HepG2 (cell line): ENCODE data around the gene DSCAML1. TPM values are rescaled to one million over a fixed set of nuclear protein-coding genes. Genes with fewer than 3 reads are reported as not detected.

Experiments used
- ATAC-seq: fragments of 200-7000 bp; cut with Tn5 transposase; 3 replicates; pipeline ENCODE4 v1.9.1; 2020; ENCODE audit warnings: mild to moderate bottlenecking, moderate library complexity
- BruUV-seq: library from RNA; stranded (reverse); fragments of 400-500 nt; replicated peaks from 2 replicates; lab custom pipeline; 2021; lab: Mats Ljungman, UMichigan
- CTCF ChIA-PET: fragments of 300-600 bp; formaldehyde crosslinking; extraction: SDS; loops from one replicate; lab custom pipeline; 2021; ENCODE audit warnings: low total read pairs, inconsistent platforms, low intra/inter-chr PET ratio; lab: Yijun Ruan, JAX
- POLR2A ChIA-PET: fragments of 350-600 bp; sonication (Branson Sonifier 250); formaldehyde crosslinking; loops from one replicate; lab custom pipeline; 2020; ENCODE audit warnings: antibody characterized with exemption, inconsistent platforms; lab: Yijun Ruan, JAX
- DNase-seq: peaks from one replicate; pipeline ENCODE4 v3.0.0-alpha.2; 2015; ENCODE audit warnings: low spot score
- FAIRE-seq: peaks from 3 replicates; lab custom pipeline; 2011; peaks lifted over from hg19 to GRCh38; lab: Jason Lieb, UNC
- H2AFZ ChIP-seq: one replicate; pipeline ENCODE4 v1.6.1; 2011; ENCODE audit warnings: low read length, inconsistent platforms
- H3K27ac ChIP-seq: fragments of 300-600 bp; 3 replicates; pipeline ENCODE4 v1.8.0; 2011; ENCODE audit warnings: mixed run types, mild to moderate bottlenecking, mixed read lengths, low read length, inconsistent platforms; ENCODE audit not compliant: insufficient read depth; ENCODE audit errors: extremely low read length
- H3K27me3 ChIP-seq, 2 experiments: fragments of 200-600 bp in 1 of 2; 2 replicates in 1 of 2; 3 replicates in 1 of 2; pipeline versions ENCODE4 v1.6.0 to v1.8.0; 2011; ENCODE audit warnings: low read length in 2 of 2, mild to moderate bottlenecking in 2 of 2, moderate library complexity in 2 of 2, inconsistent platforms in 1 of 2; ENCODE audit not compliant: insufficient read depth in 2 of 2, control insufficient read depth in 1 of 2
- H3K36me3 ChIP-seq, 2 experiments: fragments of 200-600 bp in 1 of 2; replicated peaks in 1 of 2; 2 replicates in 1 of 2; 3 replicates in 1 of 2; pipeline versions ENCODE4 v1.5.1 to v1.8.0; 2011; ENCODE audit warnings: low read length in 2 of 2, inconsistent platforms in 1 of 2; ENCODE audit not compliant: insufficient read depth in 2 of 2, control insufficient read depth in 1 of 2
- H3K4me1 ChIP-seq: 2 replicates; pipeline ENCODE4 v1.5.1; 2012; ENCODE audit warnings: low read length, inconsistent platforms; ENCODE audit not compliant: insufficient read depth
- H3K4me2 ChIP-seq: 2 replicates; pipeline ENCODE4 v1.6.0; 2011; ENCODE audit warnings: low read depth, low read length, inconsistent platforms
- H3K4me3 ChIP-seq, 3 experiments: fragments of 200-600 bp in 1 of 3; sonication (generic), shearing (Covaris generic) in 1 of 3; replicated peaks in 1 of 3; 2 replicates each; pipeline ENCODE4 v1.5.1; 2011 to 2016; ENCODE audit warnings: low read length in 3 of 3, inconsistent platforms in 2 of 3, low read depth in 2 of 3, mild to moderate bottlenecking in 2 of 3, control low read depth in 1 of 3, mixed read lengths in 1 of 3; ENCODE audit not compliant: insufficient read depth in 1 of 3
- H3K79me2 ChIP-seq: one replicate; pipeline ENCODE4 v1.6.1; 2011; ENCODE audit warnings: low read length, inconsistent platforms; ENCODE audit not compliant: insufficient read depth
- H3K9ac ChIP-seq: 2 replicates; pipeline ENCODE4 v1.6.0; 2011; ENCODE audit warnings: mild to moderate bottlenecking, low read depth, low read length, inconsistent platforms; ENCODE audit not compliant: insufficient read depth
- H3K9me3 ChIP-seq: 2 replicates; pipeline ENCODE4 v1.5.1; 2012; ENCODE audit warnings: mild to moderate bottlenecking, low read length
- H4K20me1 ChIP-seq: 2 replicates; pipeline ENCODE4 v1.6.0; 2011; ENCODE audit warnings: inconsistent platforms, mild to moderate bottlenecking, low read length, moderate library complexity; ENCODE audit not compliant: insufficient read depth
- ELF3 ChIP-seq: IDR thresholded peaks from 2 replicates; pipeline ENCODE4 v1.6.1; 2016; ENCODE audit warnings: missing genetic modification reagents, missing compliant biosample characterization
- ERF ChIP-seq: IDR thresholded peaks from 2 replicates; pipeline ENCODE4 v1.6.1; 2018; ENCODE audit warnings: missing biosample characterization, missing genetic modification reagents
- FOXK2 ChIP-seq: fragments of 450-650 bp; IDR thresholded peaks from 2 replicates; pipeline ENCODE4 v1.6.1; 2016
- RBAK ChIP-seq: sonication (generic); formaldehyde crosslinking; IDR thresholded peaks from 2 replicates; pipeline ENCODE4 v1.5.1; 2020; ENCODE audit warnings: mild to moderate bottlenecking, missing genetic modification reagents
- TAF15 ChIP-seq: fragments of 200-400 bp; formaldehyde crosslinking; IDR thresholded peaks from one replicate; pipeline ENCODE4 v1.6.1; 2018; ENCODE audit warnings: mild to moderate bottlenecking, low read depth, low read length; ENCODE audit not compliant: poor library complexity, severe bottlenecking
- THYN1 ChIP-seq: sonication (generic); formaldehyde crosslinking; IDR thresholded peaks from 2 replicates; pipeline ENCODE4 v1.8.1; 2023; ENCODE audit warnings: low read depth, mild to moderate bottlenecking, moderate library complexity, missing genetic modification reagents, borderline replicate concordance
- ZNF20 ChIP-seq: sonication (generic); formaldehyde crosslinking; IDR thresholded peaks from 2 replicates; pipeline ENCODE4 v1.4.0; 2020; ENCODE audit warnings: mild to moderate bottlenecking, moderate library complexity, missing genetic modification reagents
- ZNF205 ChIP-seq: IDR thresholded peaks from 2 replicates; pipeline ENCODE4 v1.6.1; 2018; ENCODE audit warnings: missing biosample characterization, missing genetic modification reagents
- ZNF292 ChIP-seq: sonication (generic); formaldehyde crosslinking; IDR thresholded peaks from 2 replicates; pipeline ENCODE4 v1.8.1; 2022; ENCODE audit warnings: mild to moderate bottlenecking, low read depth, missing genetic modification reagents, borderline replicate concordance
- WGBS: methylation state at CpG from one replicate; pipeline ENCODE4 v1.1.6; 2017; ENCODE audit warnings: low lambda C conversion rate; 5-methylcytosine and 5-hydroxymethylcytosine counted together
- in situ Hi-C: cut with HindIII; loops from 2 replicates; pipeline ENCODE4 v1.10.0; 2017; ENCODE audit warnings: low pct_unique_long_range_greater_than_20kb; ENCODE audit not compliant: extremely low pct_ligation_motif_present
- intact Hi-C: fragments of 100-400 bp; cut with micrococcal nuclease; formaldehyde crosslinking; loops from one replicate; pipeline ENCODE4 v1.10.0; 2022; ENCODE audit not compliant: unreplicated experiment
- polyA plus RNA-seq, 8 experiments: library from polyadenylated mRNA; depleted of rRNA in 3 of 8; stranded (reverse) in 7 of 8; unstranded in 1 of 8; fragments of >200 nt; fragmentation: Illumina TruSeq in 4 of 8; extraction: Trizol in 4 of 8; gene quantifications; 2 replicates each; pipeline versions ENCODE4 v1.2.1 to v1.2.3, GENCODE V29; 2011 to 2016; ENCODE audit warnings: low read depth in 4 of 8, missing spikeins in 1 of 8, mixed read lengths in 1 of 8; ENCODE audit not compliant: insufficient read depth in 1 of 8
- total RNA-seq, 5 experiments: library from RNA; depleted of rRNA; stranded (reverse); fragments of >200 nt; fragmentation: Illumina TruSeq; extraction: Trizol; gene quantifications; 2 replicates each; pipeline ENCODE4 v1.2.3, GENCODE V29; 2016; ENCODE audit warnings: low read depth in 1 of 5
- TF ChIP-seq, protein P1 (sequence below): sonication (generic); formaldehyde crosslinking; IDR thresholded peaks from 2 replicates; pipeline ENCODE4 v1.4.0; 2020; ENCODE audit warnings: missing genetic modification reagents, borderline replicate concordance
- TF ChIP-seq, protein P2 (sequence below): sonication (generic); formaldehyde crosslinking; IDR thresholded peaks from 2 replicates; pipeline ENCODE4 v1.4.0; 2020; ENCODE audit warnings: missing genetic modification reagents, borderline replicate concordance

DSCAML1 gene
- total and polyA plus RNA-seq, 2 of the 13 experiments (the other 11 are each of a cell fraction or from before 2014, with no cell fraction given): 0.29 to 0.40 TPM

DNA sequence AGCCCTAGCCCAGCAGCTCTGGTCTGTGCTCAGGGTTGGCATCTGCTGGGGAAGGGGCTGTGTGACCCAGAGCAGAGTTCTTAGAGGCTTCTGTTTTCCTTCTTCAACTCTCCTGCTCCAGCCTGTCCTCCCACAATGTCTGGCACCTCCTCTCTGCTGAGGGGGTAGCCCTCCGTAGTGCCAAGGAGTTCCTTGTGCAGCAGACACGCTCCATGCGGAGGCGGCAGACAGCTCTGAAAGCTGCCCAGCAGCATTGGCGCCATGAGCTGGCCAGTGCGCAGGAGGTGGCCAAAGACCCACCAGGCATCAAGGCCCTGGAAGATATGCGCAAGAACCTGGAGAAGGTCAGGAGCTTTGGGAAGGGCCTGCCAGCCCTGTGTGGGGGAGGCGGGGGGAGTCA, 400.0 kb downstream of the DSCAML1 start:
- Histone ChIP-seq H3K36me3 (peaks cover 16 to 36% of the 10 kb centered on the region in 2 experiments), H3K79me2 (no peaks in the 10 kb centered on the region), H3K9ac (no peak overlapping the region), H2AFZ (no peak overlapping the region), H4K20me1 (no peaks in the 10 kb centered on the region), H3K4me2 (no peak overlapping the region), H3K27me3 (no peaks in the 10 kb centered on the region), H3K4me3 (no peak overlapping the region), H3K4me1 (0 out of 2 replicates have a peak, but pooled peaks cover 6% of the 10 kb centered on the region), H3K27ac (no peak overlapping the region), H3K9me3 (no peaks in the 10 kb centered on the region; the same call in 1 of the 2 replicates)
- in situ Hi-C loops (no loop called here), intact Hi-C loops (no loop called here)
- TF ChIP-seq TAF15 (no peak), ZNF20 (CRISPR knock-in tag) (no peak), FOXK2 (no peak), ELF3 (CRISPR knock-in tag) (no peak), THYN1 (CRISPR knock-in tag) (no peak), ERF (CRISPR knock-in tag) (no peak), RBAK (CRISPR knock-in tag) (no peak), ZNF205 (CRISPR knock-in tag) (no peak), ZNF292 (CRISPR knock-in tag) (no peak)
- TF ChIP-seq, protein P1, sequence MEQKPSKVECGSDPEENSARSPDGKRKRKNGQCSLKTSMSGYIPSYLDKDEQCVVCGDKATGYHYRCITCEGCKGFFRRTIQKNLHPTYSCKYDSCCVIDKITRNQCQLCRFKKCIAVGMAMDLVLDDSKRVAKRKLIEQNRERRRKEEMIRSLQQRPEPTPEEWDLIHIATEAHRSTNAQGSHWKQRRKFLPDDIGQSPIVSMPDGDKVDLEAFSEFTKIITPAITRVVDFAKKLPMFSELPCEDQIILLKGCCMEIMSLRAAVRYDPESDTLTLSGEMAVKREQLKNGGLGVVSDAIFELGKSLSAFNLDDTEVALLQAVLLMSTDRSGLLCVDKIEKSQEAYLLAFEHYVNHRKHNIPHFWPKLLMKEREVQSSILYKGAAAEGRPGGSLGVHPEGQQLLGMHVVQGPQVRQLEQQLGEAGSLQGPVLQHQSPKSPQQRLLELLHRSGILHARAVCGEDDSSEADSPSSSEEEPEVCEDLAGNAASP: no peak
- TF ChIP-seq, protein P2, sequence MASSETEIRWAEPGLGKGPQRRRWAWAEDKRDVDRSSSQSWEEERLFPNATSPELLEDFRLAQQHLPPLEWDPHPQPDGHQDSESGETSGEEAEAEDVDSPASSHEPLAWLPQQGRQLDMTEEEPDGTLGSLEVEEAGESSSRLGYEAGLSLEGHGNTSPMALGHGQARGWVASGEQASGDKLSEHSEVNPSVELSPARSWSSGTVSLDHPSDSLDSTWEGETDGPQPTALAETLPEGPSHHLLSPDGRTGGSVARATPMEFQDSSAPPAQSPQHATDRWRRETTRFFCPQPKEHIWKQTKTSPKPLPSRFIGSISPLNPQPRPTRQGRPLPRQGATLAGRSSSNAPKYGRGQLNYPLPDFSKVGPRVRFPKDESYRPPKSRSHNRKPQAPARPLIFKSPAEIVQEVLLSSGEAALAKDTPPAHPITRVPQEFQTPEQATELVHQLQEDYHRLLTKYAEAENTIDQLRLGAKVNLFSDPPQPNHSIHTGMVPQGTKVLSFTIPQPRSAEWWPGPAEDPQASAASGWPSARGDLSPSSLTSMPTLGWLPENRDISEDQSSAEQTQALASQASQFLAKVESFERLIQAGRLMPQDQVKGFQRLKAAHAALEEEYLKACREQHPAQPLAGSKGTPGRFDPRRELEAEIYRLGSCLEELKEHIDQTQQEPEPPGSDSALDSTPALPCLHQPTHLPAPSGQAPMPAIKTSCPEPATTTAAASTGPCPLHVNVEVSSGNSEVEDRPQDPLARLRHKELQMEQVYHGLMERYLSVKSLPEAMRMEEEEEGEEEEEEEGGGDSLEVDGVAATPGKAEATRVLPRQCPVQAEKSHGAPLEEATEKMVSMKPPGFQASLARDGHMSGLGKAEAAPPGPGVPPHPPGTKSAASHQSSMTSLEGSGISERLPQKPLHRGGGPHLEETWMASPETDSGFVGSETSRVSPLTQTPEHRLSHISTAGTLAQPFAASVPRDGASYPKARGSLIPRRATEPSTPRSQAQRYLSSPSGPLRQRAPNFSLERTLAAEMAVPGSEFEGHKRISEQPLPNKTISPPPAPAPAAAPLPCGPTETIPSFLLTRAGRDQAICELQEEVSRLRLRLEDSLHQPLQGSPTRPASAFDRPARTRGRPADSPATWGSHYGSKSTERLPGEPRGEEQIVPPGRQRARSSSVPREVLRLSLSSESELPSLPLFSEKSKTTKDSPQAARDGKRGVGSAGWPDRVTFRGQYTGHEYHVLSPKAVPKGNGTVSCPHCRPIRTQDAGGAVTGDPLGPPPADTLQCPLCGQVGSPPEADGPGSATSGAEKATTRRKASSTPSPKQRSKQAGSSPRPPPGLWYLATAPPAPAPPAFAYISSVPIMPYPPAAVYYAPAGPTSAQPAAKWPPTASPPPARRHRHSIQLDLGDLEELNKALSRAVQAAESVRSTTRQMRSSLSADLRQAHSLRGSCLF (CRISPR knock-in tag): no peak
- DNase-seq: no peak
- BruUV-seq: no TSS peak
- POLR2A ChIA-PET: no interaction called here
- ATAC-seq: no peak
- CTCF ChIA-PET: no interaction called here
- FAIRE-seq: no peak
- WGBS: 98% methylated on average over 7 of the region's 8 CpGs
